HepG2 (cell line): ENCODE data around the gene MIB2. TPM values are rescaled to one million over a fixed set of nuclear protein-coding genes. Genes with fewer than 3 reads are reported as not detected.

Experiments
- AHR ChIP-seq: IDR thresholded peaks from 2 replicates; pipeline ENCODE4 v1.6.1; 2018; ENCODE audit warnings: missing genetic modification reagents, missing compliant biosample characterization
- ATF1 ChIP-seq: IDR thresholded peaks from 2 replicates; pipeline ENCODE4 v1.6.1; 2016; ENCODE audit warnings: mild to moderate bottlenecking, control low read depth
- ETV5 ChIP-seq: IDR thresholded peaks from 2 replicates; pipeline ENCODE4 v1.6.1; 2018; ENCODE audit warnings: missing biosample characterization, missing genetic modification reagents, inconsistent platforms, borderline replicate concordance
- HOMEZ ChIP-seq: IDR thresholded peaks from 2 replicates; pipeline ENCODE4 v1.6.1; 2016; ENCODE audit warnings: low read depth
- ISL2 ChIP-seq: sonication (generic); formaldehyde crosslinking; IDR thresholded peaks from 2 replicates; pipeline ENCODE4 v1.5.0; 2020; ENCODE audit warnings: missing genetic modification reagents
- KLF12 ChIP-seq: sonication (generic); formaldehyde crosslinking; IDR thresholded peaks from 2 replicates; pipeline ENCODE4 v1.4.0; 2020; ENCODE audit warnings: missing genetic modification reagents, borderline replicate concordance
- MAFG ChIP-seq: sonication (generic); formaldehyde crosslinking; IDR thresholded peaks from 2 replicates; pipeline ENCODE4 v1.5.1; 2020; ENCODE audit warnings: mild to moderate bottlenecking, missing genetic modification reagents
- MYNN ChIP-seq: sonication (generic); formaldehyde crosslinking; IDR thresholded peaks from 2 replicates; pipeline ENCODE4 v1.4.0; 2020; ENCODE audit warnings: mild to moderate bottlenecking, low read depth, missing genetic modification reagents
- NBN ChIP-seq: fragments of 450-650 bp; conservative IDR thresholded peaks from 2 replicates; pipeline ENCODE4 v1.6.1; 2017
- NFAT5 ChIP-seq: sonication (generic); formaldehyde crosslinking; IDR thresholded peaks from 2 replicates; pipeline ENCODE4 v1.4.0; 2020; ENCODE audit warnings: missing genetic modification reagents
- NFE2L2 ChIP-seq: fragments of 150-350 bp; IDR thresholded peaks from 2 replicates; pipeline ENCODE4 v1.6.1; 2014; ENCODE audit warnings: low read length
- SP2 ChIP-seq: sonication (generic); formaldehyde crosslinking; IDR thresholded peaks from 2 replicates; pipeline ENCODE4 v1.5.1; 2020; ENCODE audit warnings: mild to moderate bottlenecking, missing genetic modification reagents
- TFE3 ChIP-seq: IDR thresholded peaks from 2 replicates; pipeline ENCODE4 v1.6.1; 2016
- TGIF2 ChIP-seq: IDR thresholded peaks from 2 replicates; pipeline ENCODE4 v1.6.1; 2016; ENCODE audit warnings: control low read depth, missing compliant biosample characterization
- TOPORS ChIP-seq: sonication (generic); formaldehyde crosslinking; IDR thresholded peaks from 2 replicates; pipeline ENCODE4 v1.8.0; 2023; ENCODE audit warnings: mild to moderate bottlenecking, missing genetic modification reagents
- ZBTB8A ChIP-seq: sonication (generic); formaldehyde crosslinking; IDR thresholded peaks from 2 replicates; pipeline ENCODE4 v1.4.0; 2020; ENCODE audit warnings: mild to moderate bottlenecking, low read depth, missing genetic modification reagents, borderline replicate concordance
- ZNF234 ChIP-seq: sonication (generic); formaldehyde crosslinking; conservative IDR thresholded peaks from 2 replicates; pipeline ENCODE4 v1.5.1; 2020; ENCODE audit warnings: mild to moderate bottlenecking, missing genetic modification reagents
- polyA plus RNA-seq, 8 experiments: library from polyadenylated mRNA; depleted of rRNA in 3 of 8; stranded (reverse) in 7 of 8; unstranded in 1 of 8; fragments of >200 nt; fragmentation: Illumina TruSeq in 4 of 8; extraction: Trizol in 4 of 8; gene quantifications; 2 replicates each; pipeline versions ENCODE4 v1.2.1 to v1.2.3, GENCODE V29; 2011 to 2016; ENCODE audit warnings: low read depth in 4 of 8, missing spikeins in 1 of 8, mixed read lengths in 1 of 8; ENCODE audit not compliant: insufficient read depth in 1 of 8
- total RNA-seq, 5 experiments: library from RNA; depleted of rRNA; stranded (reverse); fragments of >200 nt; fragmentation: Illumina TruSeq; extraction: Trizol; gene quantifications; 2 replicates each; pipeline ENCODE4 v1.2.3, GENCODE V29; 2016; ENCODE audit warnings: low read depth in 1 of 5
- TF ChIP-seq, protein P1 (sequence below): sonication (generic); formaldehyde crosslinking; IDR thresholded peaks from 2 replicates; pipeline ENCODE4 v1.9.0; 2022; ENCODE audit warnings: low read depth, missing genetic modification reagents
- TF ChIP-seq, protein P2 (sequence below): sonication (generic); formaldehyde crosslinking; IDR thresholded peaks from 2 replicates; pipeline ENCODE4 v1.5.0; 2020; ENCODE audit warnings: missing genetic modification reagents

The MIB2 gene
- total and polyA plus RNA-seq, 2 of the 13 experiments (the other 11 are each of a cell fraction or from before 2014, with no cell fraction given): 19.9 to 30.4 TPM

- TF ChIP-seq NFAT5 (CRISPR knock-in tag) (0 out of 2 replicates have a peak, but pooled peaks have one; percentile 79), ISL2 (no peak), HOMEZ (CRISPR knock-in tag) (no peak), SP2 (CRISPR knock-in tag) (peak; percentile 20; the same call in 1 of the 2 replicates), ZNF234 (CRISPR knock-in tag) (no peak), TGIF2 (CRISPR knock-in tag) (peak; percentile 61; the same call in 1 of the 2 replicates), AHR (CRISPR knock-in tag) (no peak), ZBTB8A (CRISPR knock-in tag) (no peak), MAFG (no peak), ETV5 (CRISPR knock-in tag) (peak; percentile 25; the same call in 1 of the 2 replicates), TOPORS (peak; percentile 25; the same call in 1 of the 2 replicates), NBN (no peak), ATF1 (peak; percentile 98), TFE3 (no peak; the same call in 1 of the 2 replicates), MYNN (CRISPR knock-in tag) (no peak), NFE2L2 (no peak), KLF12 (CRISPR knock-in tag) (no peak)
- TF ChIP-seq, protein P1, sequence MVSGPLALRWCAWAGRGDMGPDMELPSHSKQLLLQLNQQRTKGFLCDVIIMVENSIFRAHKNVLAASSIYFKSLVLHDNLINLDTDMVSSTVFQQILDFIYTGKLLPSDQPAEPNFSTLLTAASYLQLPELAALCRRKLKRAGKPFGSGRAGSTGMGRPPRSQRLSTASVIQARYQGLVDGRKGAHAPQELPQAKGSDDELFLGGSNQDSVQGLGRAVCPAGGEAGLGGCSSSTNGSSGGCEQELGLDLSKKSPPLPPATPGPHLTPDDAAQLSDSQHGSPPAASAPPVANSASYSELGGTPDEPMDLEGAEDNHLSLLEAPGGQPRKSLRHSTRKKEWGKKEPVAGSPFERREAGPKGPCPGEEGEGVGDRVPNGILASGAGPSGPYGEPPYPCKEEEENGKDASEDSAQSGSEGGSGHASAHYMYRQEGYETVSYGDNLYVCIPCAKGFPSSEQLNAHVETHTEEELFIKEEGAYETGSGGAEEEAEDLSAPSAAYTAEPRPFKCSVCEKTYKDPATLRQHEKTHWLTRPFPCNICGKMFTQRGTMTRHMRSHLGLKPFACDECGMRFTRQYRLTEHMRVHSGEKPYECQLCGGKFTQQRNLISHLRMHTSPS (CRISPR knock-in tag): no peak
- TF ChIP-seq, protein P2, sequence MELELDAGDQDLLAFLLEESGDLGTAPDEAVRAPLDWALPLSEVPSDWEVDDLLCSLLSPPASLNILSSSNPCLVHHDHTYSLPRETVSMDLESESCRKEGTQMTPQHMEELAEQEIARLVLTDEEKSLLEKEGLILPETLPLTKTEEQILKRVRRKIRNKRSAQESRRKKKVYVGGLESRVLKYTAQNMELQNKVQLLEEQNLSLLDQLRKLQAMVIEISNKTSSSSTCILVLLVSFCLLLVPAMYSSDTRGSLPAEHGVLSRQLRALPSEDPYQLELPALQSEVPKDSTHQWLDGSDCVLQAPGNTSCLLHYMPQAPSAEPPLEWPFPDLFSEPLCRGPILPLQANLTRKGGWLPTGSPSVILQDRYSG (CRISPR knock-in tag): peak; percentile 16
Observed at GRCh38 chr1:1574721-1575537, 40.4 kb upstream of the MIB2 start, which contains the start of gene SSU72 (continued).
